Activated CD8-positive, alpha-beta memory T cell treated with anti-CD3 and anti-CD28 coated beads, Interleukin-2, amount 10 ng/mL, durations not matched to agents 7 days and 5 days (primary cell): Measurements from ENCODE around the gene LCA5. TPM values are rescaled to one million over a fixed set of nuclear protein-coding genes. Genes with fewer than 3 reads are reported as not detected.

Experiments
- ATAC-seq: fragments of 150-1000 bp; cut with Tn5 transposase; one replicate; pipeline ENCODE4 v1.10.0; 2021; ENCODE audit warnings: moderate library complexity
- CTCF ChIA-PET: fragments of 350-600 bp; sonication (Branson Sonifier 250); formaldehyde crosslinking; loops from one replicate; lab custom pipeline; 2021; ENCODE audit warnings: antibody characterized with exemption; lab: Charles Lee
- DNase-seq: peaks from one replicate; pipeline ENCODE4 v3.0.0-alpha.2; 2020
- H3K27ac Mint-ChIP-seq: one replicate; pipeline ENCODE4 v1.8.0; 2021; ENCODE audit warnings: mild to moderate bottlenecking, mixed read lengths
- H3K27me3 Mint-ChIP-seq: one replicate; pipeline ENCODE4 v1.8.0; 2021; ENCODE audit warnings: mixed read lengths
- H3K36me3 Mint-ChIP-seq: one replicate; pipeline ENCODE4 v1.8.0; 2021; ENCODE audit warnings: mild to moderate bottlenecking, mixed read lengths
- H3K4me1 Mint-ChIP-seq: one replicate; pipeline ENCODE4 v1.8.0; 2021; ENCODE audit warnings: mixed read lengths
- H3K4me3 Mint-ChIP-seq: one replicate; pipeline ENCODE4 v1.8.0; 2021; ENCODE audit warnings: mild to moderate bottlenecking, moderate library complexity, mixed read lengths
- H3K9me3 Mint-ChIP-seq: one replicate; pipeline ENCODE4 v1.8.0; 2022; ENCODE audit warnings: low read depth, mixed read lengths
- total RNA-seq, 2 experiments: library from RNA; stranded (reverse); gene quantifications; one replicate each; pipeline ENCODE4 v1.2.3, GENCODE V29; 2021

LCA5 gene
- total RNA-seq, 2 experiments from 2014 or later: 0.16 TPM; not detected in 1

DNA sequence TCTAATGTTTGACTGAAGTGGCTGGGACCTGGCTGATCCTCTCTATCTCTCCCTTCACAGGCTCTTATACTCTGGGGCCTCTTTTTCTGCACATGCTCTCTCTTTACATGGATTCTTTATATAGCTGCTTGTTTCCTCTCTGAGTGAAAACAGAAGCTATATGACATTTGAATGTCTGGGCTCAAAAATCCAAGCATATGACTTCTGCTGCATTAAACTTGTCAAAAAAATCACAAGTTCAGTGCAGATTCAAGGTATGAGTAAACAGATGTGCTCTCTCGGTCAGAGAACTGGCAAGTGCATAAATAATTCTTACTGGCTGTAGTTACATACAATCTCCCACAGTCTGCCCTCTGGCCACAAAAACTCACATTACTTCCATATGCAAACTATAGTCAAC lies 96.6 kb downstream of the LCA5 start:
- Mint-ChIP-seq H3K27ac (no peak overlapping the region), H3K27me3 (no peaks in the 10 kb centered on the region), H3K9me3 (peaks cover 2% of the 10 kb centered on the region), H3K4me1 (no peaks in the 10 kb centered on the region), H3K36me3 (no peaks in the 10 kb centered on the region), H3K4me3 (no peak overlapping the region)
- no peak for ATAC-seq
- CTCF ChIA-PET: no interaction called here
- DNase-seq: no peak

DNA sequence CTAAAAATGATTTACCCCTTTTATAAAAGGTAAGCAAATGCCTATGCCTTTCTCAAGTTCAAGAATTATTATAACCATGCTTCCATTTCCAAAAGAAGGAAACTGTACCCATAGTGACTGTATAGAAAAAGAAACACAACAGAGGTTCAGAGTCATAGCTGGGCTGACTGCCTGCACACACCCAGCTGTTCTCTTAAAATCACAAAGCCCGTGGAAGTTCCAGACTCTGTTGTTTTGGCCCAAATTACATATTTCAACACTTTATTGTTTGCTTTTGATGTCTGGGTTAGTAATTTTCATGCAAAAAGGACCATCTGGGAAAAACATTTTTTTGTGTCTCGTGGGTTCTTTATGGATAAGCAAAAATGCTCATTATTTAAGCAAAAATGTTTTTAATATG lies 99.2 kb downstream of the LCA5 start:
- no peak for ATAC-seq
- Mint-ChIP-seq H3K27ac (no peak overlapping the region), H3K4me1 (no peaks in the 10 kb centered on the region), H3K27me3 (no peaks in the 10 kb centered on the region), H3K36me3 (no peaks in the 10 kb centered on the region), H3K9me3 (peaks cover 2% of the 10 kb centered on the region), H3K4me3 (no peak overlapping the region)
- DNase-seq: no peak
- CTCF ChIA-PET: no interaction called here

GRCh38 chr6:79436241-79436640 lies 101.0 kb downstream of the LCA5 start:
- CTCF ChIA-PET: no interaction called here

GRCh38 chr6:79435746-79436145 lies 101.5 kb downstream of the LCA5 start:
- H3K36me3 Mint-ChIP-seq: no peaks in the 10 kb centered on the region
- CTCF ChIA-PET: no interaction called here
- no peaks in the 10 kb centered on the region for H3K9me3 Mint-ChIP-seq
- H3K27me3 Mint-ChIP-seq: no peaks in the 10 kb centered on the region
- H3K27ac Mint-ChIP-seq: no peak overlapping the region
- ATAC-seq (no peak), DNase-seq (no peak)
- H3K4me1 Mint-ChIP-seq: no peaks in the 10 kb centered on the region
- no peak overlapping the region for H3K4me3 Mint-ChIP-seq

More at GRCh38 chr6:79436241-79436640, 101.0 kb downstream of the LCA5 start:
- H3K9me3 Mint-ChIP-seq: no peaks in the 10 kb centered on the region
- no peak overlapping the region for H3K27ac Mint-ChIP-seq
- no peak for DNase-seq
- no peak for ATAC-seq
- no peaks in the 10 kb centered on the region for H3K36me3 Mint-ChIP-seq
- no peak overlapping the region for H3K4me3 Mint-ChIP-seq
- no peaks in the 10 kb centered on the region for H3K4me1 Mint-ChIP-seq
- no peaks in the 10 kb centered on the region for H3K27me3 Mint-ChIP-seq

Other genes with a start within 250 kb of the LCA5 start
- gene SH3BGRL2, start 93.9 kb upstream of the LCA5 start, total RNA-seq: under 1 TPM; 0.12 to 0.42 TPM